Left ventricle myocardium superior (tissue), 1 donor: ENCODE results near the gene OR1B1. TPM values are rescaled to one million over a fixed set of nuclear protein-coding genes. Genes with fewer than 3 reads are reported as not detected.
"Not testable (repeated sequence)": the region's sequence is repeated elsewhere in the genome, so short reads cannot be mapped to it uniquely, and the experiment has no call there.

ENCODE experiments used
- ATAC-seq: fragments of 200-7000 bp; cut with Tn5 transposase; one replicate; pipeline ENCODE4 v1.9.1; 2020; ENCODE audit warnings: mild to moderate bottlenecking, moderate library complexity
- DNase-seq: peaks from one replicate; pipeline ENCODE4 v3.0.0-alpha.2; 2020
- intact Hi-C: fragments of 100-400 bp; cut with micrococcal nuclease; formaldehyde crosslinking; loops from one replicate; pipeline ENCODE4 v1.11.0; 2022
- long read RNA-seq: library from polyadenylated mRNA; unstranded; transcript quantifications from one replicate; pipeline ENCODE4 v2.0.0, GENCODE V29; 2021
- total RNA-seq: library from RNA; stranded (reverse); fragmentation: NEBNext Ultra II Directional; extraction: Animal tissue kit (Norgen Biotek cat#: 25700); gene quantifications from one replicate; pipeline ENCODE4 v1.2.1, GENCODE V29; 2021
- donor health status: DM: no; HTN: yes; CAD: no; lungs with severe emphysema.

OR1B1 gene
- not detected for total RNA-seq
- long read RNA-seq, result 0 reads

- DNase-seq, result no peak
- intact Hi-C loops, result no loop called here
- no peak for ATAC-seq
Measured at GRCh38 chr9:122657527-122657926, at the start of gene OR1B1. TSS of gene OR1B1 (minus strand) at chr9:122657627.

- intact Hi-C loops, result no loop called here
- ATAC-seq (no peak), DNase-seq (no peak)
Measured at GRCh38 chr9:122695696-122696095, 38.3 kb upstream of the OR1B1 start.

- ATAC-seq (no peak), DNase-seq (no peak)
- intact Hi-C loops, result no loop called here
Measured at GRCh38 chr9:122684851-122685250, 27.4 kb upstream of the OR1B1 start.

- intact Hi-C loops, result no loop called here
- ATAC-seq (no peak), DNase-seq (no peak)
Measured at GRCh38 chr9:122672481-122672880, 15.1 kb upstream of the OR1B1 start.

GRCh38 chr9:122661416-122661815 lies 4.0 kb upstream of the OR1B1 start, which contains the start of gene OR1L1:
TSS of gene OR1L1 (plus strand) at chr9:122661716. CDS start at chr9:122661716, 0 bp downstream.
- DNase-seq (no peak), ATAC-seq (no peak)
- intact Hi-C loops, result no loop called here

- DNase-seq (no peak), ATAC-seq (no peak)
- intact Hi-C loops, result no loop called here
Measured at GRCh38 chr9:122656378-122656777, 1.0 kb downstream of the OR1B1 start.

- DNase-seq (no peak), ATAC-seq (no peak)
- intact Hi-C loops, result no loop called here
Measured at GRCh38 chr9:122642226-122642625, 15.2 kb downstream of the OR1B1 start.

- intact Hi-C loops, result no loop called here
- ATAC-seq (no peak), DNase-seq (no peak)
Measured at GRCh38 chr9:122619996-122620395, 37.4 kb downstream of the OR1B1 start.

GRCh38 chr9:122614362-122614761 lies 43.1 kb downstream of the OR1B1 start, which contains the start of gene OR1Q1:
TSS of gene OR1Q1 (plus strand) at chr9:122614738. CDS start at chr9:122614738, 0 bp downstream.
- DNase-seq (no peak), ATAC-seq (no peak)

GRCh38 chr9:122609804-122610203 lies 47.6 kb downstream of the OR1B1 start:
- DNase-seq, result no peak
- no peak for ATAC-seq
- intact Hi-C loops, result no loop called here

More at GRCh38 chr9:122614362-122614761, 43.1 kb downstream of the OR1B1 start, which contains the start of gene OR1Q1:
- intact Hi-C loops, result no loop called here

- intact Hi-C loops, result no loop called here
- ATAC-seq (no peak), DNase-seq (no peak)
Measured at GRCh38 chr9:122606587-122606986, 50.8 kb downstream of the OR1B1 start.

GRCh38 chr9:122605691-122606090 lies 51.7 kb downstream of the OR1B1 start:
- no peak for ATAC-seq
- intact Hi-C loops, result no loop called here
- DNase-seq, result no peak

- ATAC-seq, intact Hi-C loops, DNase-seq: not testable (repeated sequence)
Measured at GRCh38 chr9:122583284-122583683, 74.1 kb downstream of the OR1B1 start, which contains the start of gene OR1L8. TSS of gene OR1L8 (minus strand) at chr9:122583384. CDS start at chr9:122568477, 14,907 bp downstream.

- DNase-seq, result no peak
- intact Hi-C loops, result no loop called here
- ATAC-seq, result no peak
Measured at GRCh38 chr9:122580360-122580759, 77.1 kb downstream of the OR1B1 start.

- DNase-seq (no peak), ATAC-seq (no peak)
- intact Hi-C loops, result no loop called here
Measured at GRCh38 chr9:122579874-122580273, 77.6 kb downstream of the OR1B1 start.

Other genes starting within 250 kb of the OR1B1 start
- not detected for gene OR1J1, start 179.7 kb downstream of the OR1B1 start, total RNA-seq
- not detected for gene OR1J2, start 146.8 kb downstream of the OR1B1 start, total RNA-seq
- gene OR1J4, start 138.5 kb downstream of the OR1B1 start, total RNA-seq, result not detected
- not detected for gene OR1N1, start 130.3 kb downstream of the OR1B1 start, total RNA-seq
- not detected for gene OR1N2, start 104.5 kb downstream of the OR1B1 start, total RNA-seq
- gene OR1L8, start 74.2 kb downstream of the OR1B1 start, total RNA-seq, result not detected
- not detected for gene OR1Q1, start 42.9 kb downstream of the OR1B1 start, total RNA-seq
- gene OR1L1, start 4.1 kb upstream of the OR1B1 start, total RNA-seq, result not detected
- gene OR1L3, start 17.5 kb upstream of the OR1B1 start, total RNA-seq, result not detected
- gene OR1L4, start 66.4 kb upstream of the OR1B1 start, total RNA-seq, result not detected
- not detected for gene OR1L6, start 84.7 kb upstream of the OR1B1 start, total RNA-seq
- not detected for gene OR5C1, start 131.3 kb upstream of the OR1B1 start, total RNA-seq
- gene OR1K1, start 142.5 kb upstream of the OR1B1 start, total RNA-seq, result not detected
- gene PDCL, start 171.0 kb upstream of the OR1B1 start, total RNA-seq, result 7.7 TPM
- 35.9 TPM for gene RC3H2, start 247.7 kb upstream of the OR1B1 start, total RNA-seq